ENCODE measurements around the gene AQP12A.

Gene AQP12A

DNA sequence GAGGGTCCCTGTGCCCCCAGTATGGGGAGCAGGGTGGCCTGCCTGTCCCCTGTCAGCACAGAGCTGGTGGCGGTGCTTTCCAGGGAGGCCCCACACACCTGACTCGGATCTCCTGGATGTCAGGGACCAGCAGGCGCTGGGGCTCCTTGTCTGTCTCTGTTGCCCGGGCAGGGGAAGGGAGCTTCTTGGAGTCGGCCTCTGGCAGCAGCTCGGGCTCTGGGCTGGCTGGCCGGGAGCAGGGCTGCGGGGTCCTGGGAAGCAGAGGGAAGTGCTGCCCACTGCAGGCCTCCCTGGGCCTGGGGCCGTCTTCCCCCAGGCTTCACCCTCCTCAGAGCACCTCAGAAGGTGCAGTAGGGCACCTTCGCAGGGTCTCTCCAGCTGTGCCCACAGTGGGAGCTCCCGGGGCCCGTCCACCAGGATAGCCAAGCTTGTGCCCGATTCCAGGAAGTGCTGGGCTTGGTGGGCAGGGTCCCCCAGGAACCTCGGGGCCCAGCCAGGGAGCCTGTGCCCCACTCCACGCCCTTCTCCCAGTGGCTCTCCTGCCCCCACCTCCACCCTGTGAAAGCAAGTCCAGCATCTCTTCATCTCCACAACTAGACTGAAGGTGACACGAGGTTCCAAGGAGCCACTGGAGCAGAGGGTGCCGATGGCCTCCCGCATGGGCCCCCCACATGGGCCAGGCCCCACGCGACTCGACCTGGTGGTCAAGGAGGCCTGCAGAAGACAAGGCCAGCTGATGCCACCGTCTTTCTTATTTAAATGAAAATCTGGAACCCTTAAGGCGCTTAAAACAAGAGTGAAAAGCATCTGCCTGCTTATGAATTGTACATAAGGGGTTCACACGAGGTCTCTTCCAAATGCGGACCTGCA lies 28.2 kb downstream of the AQP12A start:
- in situ Hi-C loops (cut with HindIII; ENCODE audit: low sequenced_read_pairs), result no loop called here

DNA sequence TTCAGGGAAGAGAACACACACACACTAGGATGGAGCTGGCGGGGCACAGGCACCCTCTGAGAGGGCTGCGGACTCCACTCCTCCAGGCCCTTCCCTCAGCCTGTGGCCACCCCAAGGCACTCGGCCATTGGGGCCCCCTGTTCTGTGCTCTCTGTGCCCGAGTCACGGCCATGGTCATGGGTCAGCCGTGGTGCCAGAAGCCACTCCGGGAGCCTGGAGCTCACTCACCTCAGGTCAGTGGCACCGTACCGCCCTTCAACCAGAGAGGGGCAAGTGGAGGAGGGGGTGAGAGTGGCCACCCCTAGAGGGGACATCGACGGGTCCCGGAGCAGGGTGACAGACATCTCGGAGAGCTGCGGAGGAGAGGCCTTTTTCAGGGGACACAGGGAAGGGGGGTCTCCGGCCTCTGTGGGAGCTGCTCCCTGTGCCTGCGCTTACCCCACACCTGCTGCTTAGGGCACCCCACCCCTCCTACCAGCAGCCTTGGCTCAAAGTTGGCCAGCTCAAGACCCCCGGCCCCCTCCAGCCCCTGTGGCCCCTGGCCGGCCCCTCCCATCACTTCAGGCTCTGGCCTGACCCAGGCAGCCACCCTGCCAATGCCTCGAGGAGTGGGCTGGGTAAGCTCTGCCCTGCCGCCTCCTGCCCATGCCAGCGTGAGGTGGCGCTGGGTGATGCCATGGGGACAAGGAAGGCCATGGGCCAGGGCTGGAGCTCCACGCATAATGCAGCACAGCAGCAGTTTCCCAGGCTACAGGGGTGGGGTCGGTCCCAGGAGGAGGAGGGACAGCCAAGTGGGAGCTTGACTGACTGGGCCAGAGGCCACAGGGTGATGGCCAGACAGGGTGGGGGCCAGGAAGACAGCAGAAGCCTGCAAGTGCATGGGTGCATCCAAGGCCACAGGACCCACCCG lies 29.3 kb downstream of the AQP12A start:
- in situ Hi-C loops (cut with HindIII; ENCODE audit: low sequenced_read_pairs), result no loop called here

DNA sequence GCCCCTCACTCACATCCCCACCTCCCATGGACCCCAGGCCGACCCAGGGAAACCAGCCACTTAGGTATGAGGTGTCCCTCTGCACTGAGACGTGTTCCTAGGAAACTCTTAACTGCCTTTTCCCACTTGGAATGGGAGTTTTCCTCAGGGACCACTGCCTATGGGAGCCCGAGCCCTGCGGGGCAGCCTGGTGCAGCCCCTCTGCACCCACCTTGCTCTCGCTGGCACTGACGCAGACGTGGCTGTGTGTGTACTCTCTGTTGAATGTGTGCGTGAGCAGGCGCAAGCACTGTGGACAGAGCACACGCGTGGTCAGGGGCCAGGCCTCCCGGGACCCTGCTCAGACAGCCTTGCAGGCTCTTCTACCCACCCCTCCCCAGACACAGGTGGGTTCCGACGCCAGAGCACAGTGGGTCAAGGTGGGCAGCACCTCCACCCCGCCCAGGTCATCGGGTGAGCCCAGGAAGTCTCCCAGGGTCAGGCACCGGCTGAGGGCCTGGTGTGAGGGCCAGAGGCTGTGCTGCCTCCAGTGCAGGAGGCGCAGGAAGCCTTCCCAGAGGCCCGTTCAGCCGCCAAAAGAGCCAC lies 30.0 kb downstream of the AQP12A start:
- in situ Hi-C loops (cut with HindIII; ENCODE audit: low sequenced_read_pairs), result no loop called here

DNA sequence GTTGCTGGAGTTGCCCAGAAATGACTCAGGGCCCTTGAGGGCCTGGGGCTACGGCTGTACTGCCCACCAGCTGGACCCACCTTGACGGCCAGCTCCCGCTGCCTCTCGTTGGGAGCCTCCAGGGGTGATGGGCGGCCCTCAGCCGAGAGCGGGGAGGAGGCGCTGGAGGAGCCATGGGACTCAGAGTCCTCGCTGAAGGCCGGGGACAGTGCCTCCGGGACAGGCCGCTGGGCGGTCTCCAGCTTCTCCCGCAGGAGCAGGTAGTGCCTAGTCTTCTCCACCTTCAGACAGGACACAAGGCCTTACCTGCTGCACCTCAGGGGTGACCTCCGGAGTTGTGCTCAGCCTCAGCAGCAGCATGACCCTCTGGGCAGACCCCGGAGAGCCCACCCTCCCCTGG lies 30.7 kb downstream of the AQP12A start:
- in situ Hi-C loops (cut with HindIII; ENCODE audit: low sequenced_read_pairs), result no loop called here

DNA sequence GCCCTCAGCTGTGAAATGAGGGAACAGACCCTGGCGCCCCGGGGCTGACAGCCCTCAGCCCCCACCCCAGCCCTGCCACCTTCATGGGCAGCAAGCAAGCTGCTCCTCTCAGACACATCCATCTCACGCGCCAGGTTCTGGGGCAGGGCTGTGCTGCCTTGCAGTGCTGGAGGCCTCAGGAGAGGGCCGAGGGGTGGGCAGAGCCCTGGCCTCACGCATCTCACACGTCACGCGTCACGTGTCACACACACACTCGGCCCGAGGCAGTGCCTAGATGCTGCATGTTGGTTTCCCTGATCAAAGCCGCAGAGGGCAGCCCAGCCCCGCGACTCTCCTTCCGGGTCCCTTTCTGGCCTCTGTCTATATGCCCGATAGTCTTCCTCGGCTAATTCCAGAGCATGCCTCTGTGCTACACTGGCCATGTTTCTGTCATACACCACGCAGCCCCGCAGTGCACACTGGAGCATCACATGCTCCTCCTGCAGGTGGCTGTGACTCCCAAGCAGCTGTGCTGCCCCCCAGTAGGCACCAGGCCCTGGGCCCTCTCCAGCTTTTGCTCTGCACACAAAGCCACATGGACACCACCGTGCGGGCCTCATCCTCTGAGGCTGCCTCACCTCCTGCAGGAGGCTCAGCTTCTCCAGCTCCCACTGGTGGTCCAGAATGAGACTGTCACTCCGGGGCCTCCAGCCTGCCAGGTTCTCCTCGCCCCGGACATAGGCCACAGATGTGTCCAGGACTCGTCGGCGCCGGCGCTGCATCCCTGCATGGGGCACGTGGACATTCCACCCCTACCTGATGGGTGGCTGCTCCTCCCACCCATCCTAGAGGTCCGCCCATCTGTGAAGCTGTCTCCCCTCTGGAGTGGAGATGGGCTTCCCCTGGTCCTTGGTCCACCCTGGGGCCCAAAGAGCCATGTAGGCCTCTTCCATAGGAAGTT lies 31.4 kb downstream of the AQP12A start:
- in situ Hi-C loops (cut with HindIII; ENCODE audit: low sequenced_read_pairs), result no loop called here

DNA sequence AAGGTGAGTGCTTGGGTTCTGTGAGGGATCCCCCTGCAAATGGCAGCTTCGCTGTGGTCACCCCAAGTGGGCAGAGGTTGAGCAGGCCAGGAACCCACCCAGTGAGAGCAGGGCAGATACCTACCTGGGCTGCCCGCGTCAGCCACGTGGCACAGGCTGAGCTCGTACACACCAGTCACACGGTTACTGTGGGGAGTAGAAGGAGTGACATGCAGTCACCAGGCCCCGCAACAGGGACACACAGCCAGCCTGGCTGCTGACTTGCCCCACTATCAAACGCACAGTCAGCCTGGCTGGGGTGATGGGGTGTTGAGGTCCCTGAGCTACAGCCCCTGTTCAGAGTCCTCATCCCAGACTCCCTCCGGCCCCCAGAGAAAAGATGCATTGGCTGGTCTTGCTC lies 32.2 kb downstream of the AQP12A start:
- in situ Hi-C loops (cut with HindIII; ENCODE audit: low sequenced_read_pairs), result no loop called here

DNA sequence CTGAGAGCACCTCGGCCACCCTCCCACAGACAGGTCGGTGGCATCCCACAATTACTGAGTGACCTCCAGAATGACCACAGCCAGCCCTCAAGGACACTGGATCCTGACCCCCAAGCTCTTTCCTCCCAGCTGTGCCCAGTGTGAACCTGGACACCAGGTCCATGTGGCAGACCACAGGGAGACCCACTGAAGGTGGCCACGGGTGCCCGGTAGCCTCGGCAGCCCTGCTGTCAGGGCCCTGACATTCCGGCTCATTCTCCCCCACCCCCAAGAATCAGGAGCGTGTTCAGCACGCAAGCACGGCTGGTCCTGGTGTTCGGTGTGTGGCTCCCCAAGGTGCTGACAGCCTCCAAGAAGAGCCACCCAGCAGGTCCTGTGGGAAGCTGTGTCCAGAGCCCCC lies 32.8 kb downstream of the AQP12A start:
- in situ Hi-C loops (cut with HindIII; ENCODE audit: low sequenced_read_pairs), result no loop called here

DNA sequence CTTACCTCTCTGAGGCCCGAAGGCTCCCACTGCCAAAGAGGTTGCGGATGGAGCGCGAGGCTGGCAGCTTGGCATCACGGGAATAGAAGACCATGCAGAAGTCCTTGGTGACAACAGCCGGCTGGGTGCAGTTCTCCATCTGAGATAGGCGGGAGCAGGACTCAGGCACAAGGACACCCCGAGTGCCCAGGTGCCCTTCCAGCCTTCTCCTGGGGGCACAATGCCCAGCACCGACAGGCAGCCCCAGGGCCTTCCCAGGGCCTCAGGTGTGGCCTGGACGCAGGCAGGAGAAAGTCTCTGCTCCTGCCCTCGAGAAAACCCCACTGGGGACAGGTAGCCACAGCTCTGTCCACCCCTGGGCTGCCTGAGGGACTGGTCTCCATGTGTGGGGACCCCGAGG lies 33.6 kb downstream of the AQP12A start:
- in situ Hi-C loops (cut with HindIII; ENCODE audit: low sequenced_read_pairs), result no loop called here

DNA sequence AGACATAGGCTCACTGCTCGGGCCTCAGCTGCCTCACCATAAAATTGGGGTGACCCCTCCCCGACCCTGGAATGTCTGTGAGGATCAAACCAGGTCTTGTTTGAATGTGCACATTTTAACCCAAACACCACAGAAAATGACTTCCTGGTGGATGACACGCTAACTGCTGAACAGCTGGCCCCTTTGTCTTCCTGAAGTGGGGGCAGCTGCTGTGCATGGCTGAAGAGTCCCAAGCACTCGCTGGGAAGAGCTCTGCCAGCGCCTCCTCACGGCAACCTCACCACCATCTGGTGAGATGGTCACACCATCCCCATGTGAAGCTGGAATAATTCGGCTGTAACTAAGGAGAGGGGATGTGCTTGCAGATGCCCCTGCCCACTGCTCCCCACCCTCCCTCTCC lies 34.0 kb downstream of the AQP12A start:
- in situ Hi-C loops (cut with HindIII; ENCODE audit: low sequenced_read_pairs), result no loop called here

DNA sequence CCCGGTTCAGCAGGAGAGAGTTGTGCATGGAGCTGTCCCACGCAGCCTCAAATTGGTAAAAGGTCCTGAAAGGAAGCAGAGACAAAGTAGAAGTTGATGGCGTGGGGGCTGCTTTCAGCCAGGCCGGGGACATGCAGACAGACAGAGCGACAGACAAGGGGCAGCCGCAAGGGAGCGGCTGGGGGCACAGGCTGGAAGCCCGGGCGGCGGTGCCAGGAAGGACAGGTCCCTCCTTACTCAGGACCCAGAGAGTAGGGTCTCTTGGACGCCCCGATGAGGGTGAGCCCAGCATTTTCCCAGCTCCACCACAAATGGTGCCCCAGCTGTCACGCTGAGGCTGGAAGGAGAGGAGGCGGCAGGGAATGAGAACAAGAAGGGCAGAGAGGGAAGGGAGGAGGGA lies 35.2 kb downstream of the AQP12A start:
- in situ Hi-C loops (cut with HindIII; ENCODE audit: low sequenced_read_pairs), result no loop called here

DNA sequence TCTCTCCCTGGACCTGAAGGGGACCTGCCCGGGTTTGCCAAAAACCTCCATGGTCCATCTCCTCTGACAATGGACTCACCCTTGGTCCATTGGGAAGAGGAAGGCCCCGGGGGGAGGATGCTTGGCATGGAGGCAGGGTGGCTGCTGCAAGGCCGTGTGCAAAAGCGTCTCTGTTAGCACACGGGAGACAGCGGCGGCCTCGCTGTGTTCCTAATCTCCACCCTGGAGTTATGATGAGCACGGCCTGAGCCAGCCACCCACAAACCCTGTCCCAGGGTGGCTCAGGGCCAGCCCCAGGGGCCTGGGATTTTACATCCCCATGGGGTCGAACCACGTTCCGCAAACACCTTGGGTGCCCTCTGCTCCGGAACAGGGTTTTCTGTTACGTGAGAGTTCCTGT lies 35.8 kb downstream of the AQP12A start:
- in situ Hi-C loops (cut with HindIII; ENCODE audit: low sequenced_read_pairs), result no loop called here

DNA sequence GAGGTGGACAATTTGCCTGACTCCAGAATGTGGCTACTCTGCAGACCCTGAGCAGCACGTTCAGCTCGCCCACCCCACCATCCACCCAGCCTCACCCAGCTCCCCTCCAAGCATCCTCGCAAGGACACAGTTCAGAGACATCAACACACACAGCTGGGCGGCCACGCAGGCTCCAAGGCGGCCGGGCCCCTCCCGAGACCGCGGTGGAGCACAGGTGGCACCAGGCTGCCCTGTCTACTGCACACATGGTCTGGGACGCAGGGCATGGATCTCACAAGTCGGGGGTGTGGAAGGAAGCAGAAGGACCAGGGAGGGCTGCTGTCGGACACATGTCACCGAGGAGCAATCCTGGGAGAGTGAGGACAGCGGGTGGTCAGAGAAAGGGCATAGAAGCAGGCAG lies 36.2 kb downstream of the AQP12A start:
- in situ Hi-C loops (cut with HindIII; ENCODE audit: low sequenced_read_pairs), result no loop called here

DNA sequence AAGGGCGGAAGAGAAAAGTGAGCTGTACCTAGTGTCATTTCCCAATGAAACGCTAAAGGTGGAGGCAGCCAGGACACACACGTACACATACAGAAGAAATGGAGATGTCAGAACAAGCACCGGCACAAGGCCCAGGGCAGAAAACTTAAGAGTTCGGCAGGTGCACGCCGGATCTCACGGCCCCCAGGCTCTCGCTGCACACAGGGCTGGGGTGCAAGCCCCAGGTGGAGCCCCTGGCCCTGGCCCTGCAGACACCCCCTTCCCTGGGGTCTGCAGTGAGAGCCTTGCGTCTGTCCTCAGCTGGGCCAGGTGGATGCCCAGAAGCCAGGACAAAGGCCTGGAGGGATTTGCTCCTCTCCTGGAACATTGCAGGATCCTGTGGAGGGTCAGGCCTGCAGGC lies 36.7 kb downstream of the AQP12A start:
- in situ Hi-C loops (cut with HindIII; ENCODE audit: low sequenced_read_pairs), result no loop called here

DNA sequence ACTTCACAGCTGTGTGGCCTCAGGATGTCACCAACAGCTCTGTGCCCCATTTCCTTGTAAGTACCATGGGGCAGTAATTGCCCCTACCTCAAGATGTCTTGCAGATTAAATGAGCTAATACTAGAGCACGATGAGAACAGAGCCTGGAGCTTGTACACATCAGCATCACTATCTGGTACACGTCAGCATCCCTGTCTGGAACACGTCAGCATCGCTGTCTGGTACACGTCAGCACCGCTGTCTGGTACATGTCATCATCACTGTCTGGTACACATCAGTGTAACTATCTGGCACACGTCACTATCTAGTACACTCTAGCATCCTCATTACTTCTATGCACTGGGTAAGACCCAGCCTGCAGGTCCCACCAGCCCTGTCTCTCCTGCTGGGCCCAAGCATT lies 37.2 kb downstream of the AQP12A start:
- in situ Hi-C loops (cut with HindIII; ENCODE audit: low sequenced_read_pairs), result no loop called here

DNA sequence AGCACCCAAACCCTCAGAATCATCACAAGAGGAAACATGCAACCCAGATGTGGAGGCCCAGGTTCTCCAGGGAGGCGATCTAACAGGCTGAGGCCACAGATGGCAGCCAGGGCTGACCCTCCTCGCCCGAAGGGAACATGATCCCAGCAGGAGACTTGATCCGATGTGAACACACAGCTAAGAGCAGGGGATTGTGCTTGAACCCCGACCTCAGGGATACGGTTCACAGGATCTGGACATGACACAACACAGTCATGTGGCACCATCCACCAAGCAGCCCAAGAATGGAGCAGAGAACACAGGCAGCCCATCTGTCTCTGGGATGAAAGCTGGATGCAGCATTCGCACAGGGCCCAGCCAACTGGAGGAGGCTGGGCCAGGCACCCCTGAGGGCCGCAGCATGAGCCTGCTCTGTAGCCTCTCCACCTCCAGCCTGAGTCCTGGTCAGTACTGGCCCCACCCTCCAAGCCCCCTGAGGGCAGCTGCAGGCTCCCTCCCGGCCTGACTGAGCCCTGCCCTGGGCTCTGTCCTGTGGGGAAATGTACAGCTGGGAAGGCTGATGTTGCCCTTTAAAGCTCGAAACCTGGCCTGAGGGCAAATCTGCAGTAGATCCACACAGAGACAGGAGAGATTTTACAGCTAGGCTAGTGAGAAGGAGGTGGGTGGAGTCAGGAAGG lies 39.0 kb downstream of the AQP12A start:
- in situ Hi-C loops (cut with HindIII; ENCODE audit: low sequenced_read_pairs), result no loop called here

DNA sequence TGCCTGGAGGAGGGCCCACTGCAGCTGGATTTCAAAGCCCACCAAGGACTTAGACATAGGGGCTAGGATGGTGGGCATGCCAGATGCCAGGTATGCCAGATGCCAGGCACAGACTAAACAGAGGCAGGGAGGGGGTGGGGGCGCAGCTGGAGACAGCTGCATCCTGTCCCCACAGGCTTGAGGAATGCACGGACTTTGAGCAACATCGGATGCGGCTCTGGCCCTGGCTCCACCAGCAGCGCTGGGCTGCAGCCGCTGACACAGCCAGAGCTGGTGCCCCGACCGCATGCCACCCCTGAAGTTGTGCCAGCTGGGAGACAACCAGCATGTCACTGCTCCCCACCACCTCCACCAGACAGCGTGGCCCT lies 39.5 kb downstream of the AQP12A start:
- in situ Hi-C loops (cut with HindIII; ENCODE audit: low sequenced_read_pairs), result no loop called here

DNA sequence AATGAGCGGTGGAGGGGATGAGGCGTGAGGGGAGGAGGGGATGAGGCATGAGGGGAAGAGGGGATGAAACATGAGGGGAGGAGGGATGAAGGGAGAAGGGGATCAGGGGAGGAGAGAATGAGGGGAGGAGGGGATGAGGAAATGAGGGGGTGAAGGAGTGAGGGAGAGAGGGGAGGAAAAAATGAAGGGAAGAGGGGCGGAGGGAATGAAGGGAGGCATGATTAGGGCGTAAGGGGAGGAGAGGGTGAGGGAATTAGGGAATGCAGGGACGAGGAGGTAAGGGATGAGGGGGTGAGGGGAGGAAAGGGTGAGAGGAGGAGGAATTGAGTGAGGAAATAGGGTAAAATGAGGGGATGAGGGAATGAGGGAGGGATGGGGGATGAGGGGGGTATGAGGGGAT lies 40.5 kb downstream of the AQP12A start:
- in situ Hi-C loops (cut with HindIII; ENCODE audit: low sequenced_read_pairs), result no loop called here

DNA sequence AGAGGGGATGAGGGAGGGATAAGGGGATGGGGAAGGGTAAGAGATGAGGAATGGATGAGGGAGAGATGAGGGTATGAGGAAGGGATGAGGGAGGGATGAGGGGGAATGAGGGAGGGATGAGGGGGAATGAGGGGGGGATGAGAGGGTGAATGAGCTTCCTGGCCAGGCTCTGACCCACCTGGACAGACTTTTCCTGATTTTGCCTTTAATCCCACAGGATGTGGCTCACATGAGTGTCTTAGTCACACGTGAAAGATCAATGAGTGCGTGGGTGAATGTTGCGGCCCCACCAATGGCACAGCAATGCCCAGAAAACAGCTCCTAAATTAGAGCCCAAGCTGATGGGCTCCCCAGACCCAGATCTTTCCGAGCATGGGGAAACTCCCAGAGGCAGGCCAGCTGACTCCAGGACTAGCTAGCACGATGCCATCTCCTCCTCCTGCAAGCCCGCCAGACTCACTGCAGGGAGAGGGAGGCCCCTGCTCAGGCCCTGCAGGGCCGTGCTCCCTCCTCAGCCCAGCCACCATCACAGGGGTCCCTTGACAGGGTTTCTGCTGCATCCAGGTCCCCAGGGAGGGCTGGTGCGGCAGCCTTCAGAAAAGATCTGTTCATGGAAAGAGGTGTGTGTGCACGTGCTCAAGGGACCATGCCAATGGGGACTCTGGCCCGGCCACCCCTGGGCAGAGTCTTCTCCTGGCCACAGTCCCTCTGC lies 41.4 kb downstream of the AQP12A start:
- in situ Hi-C loops (cut with HindIII; ENCODE audit: low sequenced_read_pairs), result no loop called here

DNA sequence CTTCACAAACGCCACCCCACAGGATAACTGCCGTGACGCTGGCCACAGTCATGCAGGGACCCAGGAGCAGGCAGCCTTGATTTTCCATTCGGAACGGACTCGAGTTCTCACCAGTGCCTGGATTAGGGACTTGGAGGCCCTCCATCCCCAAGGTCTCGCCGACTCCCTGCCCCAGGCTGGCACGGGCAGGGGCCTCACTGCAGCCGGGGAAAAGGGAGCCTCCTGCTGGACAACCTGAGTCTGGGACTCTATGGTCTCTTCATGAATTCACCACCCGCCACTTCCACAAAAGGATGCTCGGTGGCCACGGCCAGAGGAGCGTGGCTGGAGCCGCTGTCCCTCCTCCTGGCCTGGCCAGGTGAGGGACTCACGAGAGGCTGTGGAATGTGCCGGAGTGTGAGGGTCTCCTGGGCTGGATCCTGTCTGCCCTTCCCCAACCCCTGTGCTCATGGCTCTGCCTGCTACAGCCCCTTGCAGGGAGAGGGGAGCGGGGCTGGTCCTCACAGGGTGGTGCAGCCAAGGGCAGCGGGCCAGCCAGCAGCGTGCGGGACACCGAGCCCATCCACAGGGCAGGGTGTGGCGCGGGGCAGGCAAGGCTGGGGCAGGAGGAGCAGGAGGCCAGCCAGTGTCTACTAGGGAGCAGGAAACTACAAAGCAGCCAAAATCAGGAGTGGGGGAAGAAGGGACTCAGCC lies 42.3 kb downstream of the AQP12A start:
- in situ Hi-C loops (cut with HindIII; ENCODE audit: low sequenced_read_pairs), result no loop called here
